B cell (primary cell): ENCODE data around the gene PRKACB. TPM values are rescaled to one million over a fixed set of nuclear protein-coding genes. Genes with fewer than 3 reads are reported as not detected.

Experiments
- ATAC-seq: fragments of 200-7000 bp; cut with Tn5 transposase; one replicate; pipeline ENCODE4 v1.10.0; 2021; ENCODE audit warnings: low read depth, mild to moderate bottlenecking, moderate number of reproducible peaks, moderate library complexity
- CTCF ChIA-PET: fragments of 350-600 bp; sonication (Branson Sonifier 250); formaldehyde crosslinking; loops from one replicate; lab custom pipeline; 2021; ENCODE audit warnings: antibody characterized with exemption, inconsistent platforms; lab: Charles Lee
- POLR2A ChIA-PET: fragments of 350-600 bp; sonication (Branson Sonifier 250); formaldehyde crosslinking; loops from one replicate; lab custom pipeline; 2021; ENCODE audit warnings: antibody characterized with exemption; lab: Charles Lee
- DNase-seq: peaks from one replicate; pipeline ENCODE4 v3.0.0; 2013
- H2AFZ ChIP-seq: 2 replicates; pipeline ENCODE4 v1.6.1; 2012; ENCODE audit warnings: mild to moderate bottlenecking, low read depth, low read length; ENCODE audit not compliant: insufficient read depth, poor library complexity, severe bottlenecking
- H3K27ac ChIP-seq, 2 donors: 1 replicate in 1 of 2; 2 replicates in 1 of 2; pipeline ENCODE4 v1.5.1; 2012 to 2013; ENCODE audit warnings: low read length in 2 of 2, mild to moderate bottlenecking in 2 of 2, moderate library complexity in 1 of 2
- H3K27me3 ChIP-seq, 4 experiments: fragments of 200-600 bp in 1 of 4; sonication (generic) in 1 of 4; replicated peaks in 1 of 4; 1 replicate in 2 of 4; 2 replicates in 2 of 4; pipeline versions ENCODE4 v1.6.1 to v1.7.0; 2013 to 2016; ENCODE audit warnings: low read length in 3 of 4, mild to moderate bottlenecking in 2 of 4, mixed read lengths in 1 of 4, moderate library complexity in 1 of 4; ENCODE audit not compliant: insufficient read depth in 4 of 4, control insufficient read depth in 3 of 4; ENCODE audit errors: control extremely low read depth in 1 of 4
- H3K36me3 ChIP-seq, 2 experiments: replicated peaks in 1 of 2; 1 replicate in 1 of 2; 2 replicates in 1 of 2; pipeline versions ENCODE4 v1.6.1 to v1.7.1; 2013; ENCODE audit warnings: low read length in 1 of 2; ENCODE audit not compliant: insufficient read depth in 2 of 2, control insufficient read depth in 1 of 2; ENCODE audit errors: control extremely low read depth in 1 of 2, extremely low read depth in 1 of 2
- H3K4me1 ChIP-seq, 2 donors: fragments of 200-600 bp in 1 of 2; sonication (generic) in 1 of 2; 1 replicate in 1 of 2; 2 replicates in 1 of 2; pipeline versions ENCODE4 v1.5.1 to v1.6.1; 2013 to 2017; ENCODE audit warnings: low read length in 2 of 2; ENCODE audit not compliant: control insufficient read depth in 2 of 2, insufficient read depth in 2 of 2
- H3K4me2 ChIP-seq: replicated peaks from 2 replicates; pipeline ENCODE3; 2012; ENCODE audit warnings: mild to moderate bottlenecking, low read depth, low read length; ENCODE audit not compliant: poor library complexity, severe bottlenecking
- H3K4me3 ChIP-seq, 5 experiments: fragments of 200-600 bp in 1 of 5; sonication (generic) in 1 of 5; 1 replicate in 3 of 5; 2 replicates in 2 of 5; pipeline versions ENCODE4 v1.5.1 to v1.7.0; 2011 to 2016; ENCODE audit warnings: low read length in 4 of 5, mild to moderate bottlenecking in 4 of 5, low read depth in 2 of 5, control low read depth in 1 of 5, moderate library complexity in 1 of 5; ENCODE audit not compliant: insufficient read depth in 1 of 5; ENCODE audit errors: control extremely low read depth in 1 of 5, extremely low read depth in 1 of 5
- H3K79me2 ChIP-seq: fragments of 200-600 bp; sonication (generic); one replicate; pipeline ENCODE4 v1.6.0; 2016; ENCODE audit warnings: low read length; ENCODE audit not compliant: control insufficient read depth, insufficient read depth
- H3K9ac ChIP-seq: fragments of 200-600 bp; sonication (generic); 2 replicates; pipeline ENCODE4 v1.6.1; 2017; ENCODE audit warnings: mild to moderate bottlenecking, low read length, moderate library complexity
- H3K9me3 ChIP-seq, 3 donors: one replicate each; pipeline versions ENCODE4 v1.6.1 to v1.7.1; 2013; ENCODE audit warnings: low read length in 2 of 3; ENCODE audit not compliant: control insufficient read depth in 2 of 3, insufficient read depth in 1 of 3; ENCODE audit errors: control extremely low read depth in 1 of 3
- H4K20me1 ChIP-seq: 2 replicates; pipeline ENCODE4 v1.6.0; 2012; ENCODE audit warnings: mild to moderate bottlenecking, low read length; ENCODE audit not compliant: insufficient read depth, control insufficient read depth, poor library complexity, severe bottlenecking
- H3K27ac Mint-ChIP-seq: one replicate; pipeline ENCODE4 v1.8.0; 2021; ENCODE audit warnings: mixed read lengths
- H3K27me3 Mint-ChIP-seq: one replicate; pipeline ENCODE4 v1.8.0; 2021; ENCODE audit warnings: mixed read lengths
- H3K4me1 Mint-ChIP-seq: one replicate; pipeline ENCODE4 v1.8.0; 2021; ENCODE audit warnings: mixed read lengths
- H3K4me3 Mint-ChIP-seq: one replicate; pipeline ENCODE4 v1.8.0; 2021; ENCODE audit warnings: mixed read lengths
- H3K9me3 Mint-ChIP-seq: one replicate; pipeline ENCODE4 v1.8.0; 2022; ENCODE audit warnings: mixed read lengths; ENCODE audit not compliant: insufficient read depth
- CTCF ChIP-seq: fragments of 200-600 bp; IDR thresholded peaks from one replicate; pipeline ENCODE4 v1.8.0; 2022; ENCODE audit warnings: antibody characterized with exemption, mild to moderate bottlenecking
- EZH2 ChIP-seq: IDR thresholded peaks from 2 replicates; pipeline ENCODE4 v1.6.1; 2012; ENCODE audit warnings: borderline replicate concordance, low read depth, mild to moderate bottlenecking, moderate library complexity, low read length; ENCODE audit not compliant: insufficient read depth, poor library complexity, severe bottlenecking
- WGBS: methylation state at CpG from one replicate; pipeline ENCODE4 v1.1.5; 2013; ENCODE audit warnings: missing lambda C conversion rate; ENCODE audit not compliant: insufficient coverage; 5-methylcytosine and 5-hydroxymethylcytosine counted together
- intact Hi-C: fragments of 100-400 bp; cut with micrococcal nuclease; formaldehyde crosslinking; loops from one replicate; pipeline ENCODE4 v1.10.0; 2022
- polyA plus RNA-seq: library from polyadenylated mRNA; depleted of rRNA; stranded (reverse); fragments of >200 nt; gene quantifications from 2 replicates; pipeline ENCODE4 v1.2.3, GENCODE V29; 2012
- total RNA-seq, 2 donors: library from RNA; stranded (reverse); fragments of 120-200 nt in 1 of 2; gene quantifications; 1 replicate in 1 of 2; 2 replicates in 1 of 2; pipeline versions ENCODE4 v1.2.3 to v1.2.4, GENCODE V29; 2013 to 2022

PRKACB gene
- total and polyA plus RNA-seq, 2 donors (not counting 1 experiment from before 2014, with no cell fraction given) = 14.9 to 53.9 TPM

- WGBS = no CpG with 5 or more reads among the region's 2 CpGs
- H3K4me1 Mint-ChIP-seq = peaks cover 33% of the 10 kb centered on the region
- no peaks in the 10 kb centered on the region for H4K20me1 ChIP-seq
- intact Hi-C loops = no loop called here
- no peaks in the 10 kb centered on the region for H3K27me3 ChIP-seq
- no peak overlapping the region for H3K4me3 Mint-ChIP-seq
- no peak overlapping the region for H3K4me2 ChIP-seq
- no peaks in the 10 kb centered on the region for H3K9me3 Mint-ChIP-seq
- H3K27ac ChIP-seq = no peak overlapping the region
- H3K4me3 ChIP-seq = no peak overlapping the region
- H3K9ac ChIP-seq = no peak overlapping the region
- ATAC-seq (no peak), DNase-seq (no peak)
- no peaks in the 10 kb centered on the region for H3K79me2 ChIP-seq
- H3K9me3 ChIP-seq = peaks cover 0 to 1% (median 0%) of the 10 kb centered on the region in 3 donors
- H2AFZ ChIP-seq = no peak overlapping the region
- CTCF ChIA-PET = no interaction called here
- H3K4me1 ChIP-seq = peaks cover 20 to 21% of the 10 kb centered on the region in 2 donors
- TF ChIP-seq CTCF (no peak), EZH2 (no peak)
- no peaks in the 10 kb centered on the region for H3K36me3 ChIP-seq
- no peak overlapping the region for H3K27ac Mint-ChIP-seq
- POLR2A ChIA-PET = no interaction called here
- no peaks in the 10 kb centered on the region for H3K27me3 Mint-ChIP-seq
Measured at GRCh38 chr1:84269306-84269705, 125.2 kb downstream of the PRKACB start.

GRCh38 chr1:84271441-84272151 is 127.5 kb downstream of the PRKACB start:
- peaks cover 34% of the 10 kb centered on the region for H3K4me1 Mint-ChIP-seq
- 32% methylated on average over 6 of the region's 6 CpGs for WGBS
- Histone ChIP-seq H3K9ac (peak overlapping the region; percentile 57), H3K9me3 (peaks cover 0 to 1% (median 0%) of the 10 kb centered on the region in 3 donors), H3K4me1 (peaks cover 20 to 21% of the 10 kb centered on the region in 2 donors), H4K20me1 (no peaks in the 10 kb centered on the region), H3K27me3 (no peaks in the 10 kb centered on the region), H3K27ac (peak overlapping the region; percentile 13 to 67), H3K79me2 (no peaks in the 10 kb centered on the region), H2AFZ (peak overlapping the region; percentile 73), H3K4me3 (peak overlapping the region in 3 of 5 experiments; percentile 23 to 37 (median 37)), H3K4me2 (peak overlapping the region; percentile 61), H3K36me3 (no peaks in the 10 kb centered on the region)
- DNase-seq = peak; percentile 59
- H3K27me3 Mint-ChIP-seq = no peaks in the 10 kb centered on the region
- H3K4me3 Mint-ChIP-seq = peak overlapping the region; percentile 75
- peak; percentile 90 for ATAC-seq
- TF ChIP-seq CTCF = no peak
- TF ChIP-seq EZH2 = no peak
- H3K27ac Mint-ChIP-seq = peak overlapping the region; percentile 85
- CTCF ChIA-PET = no interaction called here
- POLR2A ChIA-PET = no interaction called here
- intact Hi-C loops = no loop called here
- no peaks in the 10 kb centered on the region for H3K9me3 Mint-ChIP-seq
